Endothelial cell (in vitro differentiated cells): ENCODE data around the gene APC2. TPM values are rescaled to one million over a fixed set of nuclear protein-coding genes. Genes with fewer than 3 reads are reported as not detected.
A peak's percentile ranks its signal among the peaks of the same experiment; 100 is the strongest.

ENCODE experiments used
- DNase-seq: peaks from one replicate; pipeline ENCODE4 v3.0.0; 2021; ENCODE audit warnings: low spot score
- H3K27ac Mint-ChIP-seq: one replicate; pipeline ENCODE4 v1.8.0; 2021; ENCODE audit warnings: mixed read lengths, inconsistent platforms; ENCODE audit not compliant: unreplicated experiment
- H3K27me3 Mint-ChIP-seq: one replicate; pipeline ENCODE4 v1.8.0; 2021; ENCODE audit warnings: mild to moderate bottlenecking, moderate library complexity, mixed read lengths, inconsistent platforms; ENCODE audit not compliant: unreplicated experiment
- H3K36me3 Mint-ChIP-seq: one replicate; pipeline ENCODE4 v1.8.0; 2021; ENCODE audit warnings: mild to moderate bottlenecking, low read depth, mixed read lengths, inconsistent platforms; ENCODE audit not compliant: unreplicated experiment
- H3K4me1 Mint-ChIP-seq: one replicate; pipeline ENCODE4 v1.8.0; 2021; ENCODE audit warnings: mild to moderate bottlenecking, mixed read lengths, inconsistent platforms; ENCODE audit not compliant: unreplicated experiment
- H3K4me3 Mint-ChIP-seq: one replicate; pipeline ENCODE4 v1.8.0; 2021; ENCODE audit warnings: mild to moderate bottlenecking, mixed read lengths, inconsistent platforms; ENCODE audit not compliant: unreplicated experiment
- H3K9me3 Mint-ChIP-seq: one replicate; pipeline ENCODE4 v1.8.0; 2021; ENCODE audit warnings: mixed read lengths, inconsistent platforms; ENCODE audit not compliant: unreplicated experiment
- total RNA-seq: library from RNA; stranded (reverse); fragmentation: NEBNext Ultra II Directional; extraction: Animal tissue kit (Norgen Biotek cat#: 25700); gene quantifications from one replicate; pipeline ENCODE4 v1.2.1, GENCODE V29; 2021; ENCODE audit not compliant: unreplicated experiment
- TF ChIP-seq, protein P1 (sequence below): fragments of 200-600 bp; sonication (generic); IDR thresholded peaks from one replicate; pipeline ENCODE4 v1.5.0; 2021; ENCODE audit warnings: antibody characterized with exemption; ENCODE audit not compliant: unreplicated experiment

Gene APC2
- total RNA-seq, 1 donor from 2014 or later, result 1.9 TPM

GRCh38 chr19:1431759-1432506, 18.0 kb upstream of the APC2 start:
- H3K4me1 Mint-ChIP-seq, result no peaks in the 10 kb centered on the region
- H3K4me3 Mint-ChIP-seq, result peak overlapping the region; percentile 76
- H3K27ac Mint-ChIP-seq, result no peak overlapping the region
- TF ChIP-seq, protein P1, sequence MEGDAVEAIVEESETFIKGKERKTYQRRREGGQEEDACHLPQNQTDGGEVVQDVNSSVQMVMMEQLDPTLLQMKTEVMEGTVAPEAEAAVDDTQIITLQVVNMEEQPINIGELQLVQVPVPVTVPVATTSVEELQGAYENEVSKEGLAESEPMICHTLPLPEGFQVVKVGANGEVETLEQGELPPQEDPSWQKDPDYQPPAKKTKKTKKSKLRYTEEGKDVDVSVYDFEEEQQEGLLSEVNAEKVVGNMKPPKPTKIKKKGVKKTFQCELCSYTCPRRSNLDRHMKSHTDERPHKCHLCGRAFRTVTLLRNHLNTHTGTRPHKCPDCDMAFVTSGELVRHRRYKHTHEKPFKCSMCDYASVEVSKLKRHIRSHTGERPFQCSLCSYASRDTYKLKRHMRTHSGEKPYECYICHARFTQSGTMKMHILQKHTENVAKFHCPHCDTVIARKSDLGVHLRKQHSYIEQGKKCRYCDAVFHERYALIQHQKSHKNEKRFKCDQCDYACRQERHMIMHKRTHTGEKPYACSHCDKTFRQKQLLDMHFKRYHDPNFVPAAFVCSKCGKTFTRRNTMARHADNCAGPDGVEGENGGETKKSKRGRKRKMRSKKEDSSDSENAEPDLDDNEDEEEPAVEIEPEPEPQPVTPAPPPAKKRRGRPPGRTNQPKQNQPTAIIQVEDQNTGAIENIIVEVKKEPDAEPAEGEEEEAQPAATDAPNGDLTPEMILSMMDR, result no peak
- no peak for DNase-seq
- no peaks in the 10 kb centered on the region for H3K9me3 Mint-ChIP-seq
- H3K27me3 Mint-ChIP-seq, result peaks cover 7% of the 10 kb centered on the region
- peaks cover 12% of the 10 kb centered on the region for H3K36me3 Mint-ChIP-seq

DNA sequence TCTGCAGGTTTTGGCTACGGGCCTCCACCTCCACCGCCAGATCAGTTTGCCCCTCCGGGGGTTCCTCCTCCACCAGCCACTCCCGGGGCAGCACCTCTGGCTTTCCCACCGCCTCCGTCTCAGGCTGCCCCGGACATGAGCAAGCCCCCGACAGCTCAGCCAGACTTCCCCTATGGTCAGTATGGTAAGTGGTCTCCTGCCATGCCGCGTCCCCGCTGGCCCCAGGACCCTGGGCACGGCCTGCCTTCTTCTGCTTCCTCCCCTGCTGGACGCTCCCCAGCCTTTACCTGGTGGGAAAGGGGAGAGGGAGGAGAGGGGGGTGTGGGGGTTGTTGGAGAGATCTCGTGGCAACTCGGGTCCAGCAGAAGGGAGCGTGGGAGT, 17.4 kb upstream of the APC2 start:
- TF ChIP-seq, protein P1, result no peak
- Mint-ChIP-seq H3K4me1 (no peaks in the 10 kb centered on the region), H3K27ac (no peak overlapping the region), H3K9me3 (no peaks in the 10 kb centered on the region), H3K27me3 (peaks cover 7% of the 10 kb centered on the region), H3K4me3 (no peak overlapping the region), H3K36me3 (peaks cover 12% of the 10 kb centered on the region)
- no peak for DNase-seq

DNA sequence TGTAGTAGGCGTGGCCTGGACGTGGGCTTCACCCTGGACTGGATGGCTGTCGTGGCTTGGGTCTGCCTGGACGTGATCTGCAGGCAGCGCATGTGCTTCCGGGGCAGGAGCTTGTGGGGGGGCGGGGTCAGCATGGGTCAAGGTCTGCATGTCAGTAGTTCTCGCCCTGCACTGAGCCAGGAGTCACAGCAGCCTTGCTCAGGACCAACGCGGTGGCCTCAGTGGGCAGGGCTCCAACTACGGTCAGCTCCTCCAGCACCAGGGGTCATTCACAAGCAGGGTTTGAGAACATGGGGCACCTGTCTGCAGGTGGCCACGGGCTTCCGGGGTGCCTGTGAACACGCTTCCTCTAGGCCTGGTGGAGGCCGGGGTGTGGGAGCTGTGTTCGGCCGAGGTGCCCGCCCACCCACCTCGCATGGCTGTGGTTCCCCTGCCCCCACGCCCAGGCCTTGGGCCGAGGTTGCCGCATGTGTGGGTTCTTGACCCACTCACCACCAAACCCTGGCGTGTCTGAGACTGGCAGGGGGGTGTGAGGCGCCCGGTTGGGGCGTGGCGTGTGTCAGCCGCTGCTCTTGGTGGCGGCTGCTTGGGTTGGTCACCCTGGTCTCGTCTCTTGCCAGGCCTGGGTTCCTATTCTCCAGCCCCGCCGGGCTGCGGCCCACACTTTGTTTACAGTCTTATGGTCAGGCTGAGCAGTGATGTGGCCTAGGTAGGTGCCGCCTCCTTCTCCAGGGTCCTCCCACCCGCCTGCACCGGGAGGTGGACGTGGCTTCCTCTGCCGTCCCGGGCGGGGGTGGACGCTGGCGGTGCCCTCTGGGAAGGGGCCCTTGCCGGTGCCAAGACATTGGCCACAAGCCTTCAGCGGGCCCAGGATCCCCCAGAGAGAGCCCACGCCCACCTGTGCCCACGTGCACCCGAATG, 16.5 kb upstream of the APC2 start:
- Mint-ChIP-seq H3K27me3 (peaks cover 7% of the 10 kb centered on the region), H3K4me1 (no peaks in the 10 kb centered on the region), H3K27ac (no peak overlapping the region), H3K36me3 (peaks cover 12% of the 10 kb centered on the region), H3K4me3 (no peak overlapping the region), H3K9me3 (no peaks in the 10 kb centered on the region)
- DNase-seq, result no peak
- TF ChIP-seq, protein P1, result no peak

DNA sequence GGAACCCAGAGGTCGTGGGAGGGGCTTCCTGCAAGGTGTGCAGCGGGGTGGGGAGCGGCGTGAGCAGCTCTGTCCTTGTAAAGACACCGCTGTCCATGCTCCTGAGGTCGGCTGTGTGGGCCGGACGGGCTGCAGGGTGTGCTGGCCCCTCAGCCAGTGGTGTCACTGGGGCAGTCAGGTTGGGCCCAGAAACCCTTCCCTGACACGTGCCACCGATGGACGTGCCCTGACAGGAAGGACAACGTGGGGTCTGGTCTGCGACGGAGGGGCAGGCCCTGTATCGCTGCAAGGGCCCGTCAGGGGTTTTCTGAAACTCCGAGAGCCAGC, 15.9 kb upstream of the APC2 start:
- Mint-ChIP-seq H3K4me3 (no peak overlapping the region), H3K27ac (no peak overlapping the region), H3K9me3 (no peaks in the 10 kb centered on the region), H3K27me3 (peaks cover 7% of the 10 kb centered on the region), H3K36me3 (peaks cover 12% of the 10 kb centered on the region), H3K4me1 (no peaks in the 10 kb centered on the region)
- no peak for DNase-seq
- TF ChIP-seq, protein P1, result no peak

GRCh38 chr19:1434577-1435060, 15.3 kb upstream of the APC2 start:
- no peak overlapping the region for H3K4me3 Mint-ChIP-seq
- peaks cover 7% of the 10 kb centered on the region for H3K27me3 Mint-ChIP-seq
- TF ChIP-seq, protein P1, result no peak
- H3K9me3 Mint-ChIP-seq, result no peaks in the 10 kb centered on the region
- DNase-seq, result no peak
- peaks cover 3% of the 10 kb centered on the region for H3K4me1 Mint-ChIP-seq
- H3K36me3 Mint-ChIP-seq, result peaks cover 12% of the 10 kb centered on the region
- no peak overlapping the region for H3K27ac Mint-ChIP-seq
